Inferior parietal cortex (tissue), 1 donor: ENCODE measurements around the gene ITFG2.
"Not testable (repeated sequence)": the region's sequence is repeated elsewhere in the genome, so short reads cannot be mapped to it uniquely, and the experiment has no call there.

Experiments used
- DNase-seq: peaks from one replicate; pipeline ENCODE4 v3.0.0-alpha.2; 2016; ENCODE audit errors: extremely low spot score

The ITFG2 gene

GRCh38 chr12:2862876-2863275 lies 50.4 kb downstream of the ITFG2 start:
- no peak for DNase-seq

GRCh38 chr12:2863402-2863801 lies 50.9 kb downstream of the ITFG2 start:
- not testable (repeated sequence) for DNase-seq

- DNase-seq: no peak
Observed at GRCh38 chr12:2864198-2864597, 51.7 kb downstream of the ITFG2 start.

GRCh38 chr12:2868986-2869632 lies 56.6 kb downstream of the ITFG2 start:
- not testable (repeated sequence) for DNase-seq
